Stimulated activated CD8-positive, alpha-beta memory T cell treated with anti-CD3 and anti-CD28 coated beads, Interleukin-15, amount 100 ng/mL, for 1 hour (primary cell): ENCODE results near the gene EIF5B.

ENCODE experiments used
- DNase-seq: peaks from one replicate; pipeline ENCODE4 v3.0.0-alpha.2; 2020; ENCODE audit warnings: low read depth

The EIF5B gene

GRCh38 chr2:99374747-99375146, 37.6 kb downstream of the EIF5B start:
- DNase-seq: no peak

GRCh38 chr2:99376254-99376864, 39.2 kb downstream of the EIF5B start:
- DNase-seq: no peak

- DNase-seq: no peak
These were observed 40.7 kb downstream of the EIF5B start for GRCh38 chr2:99377879-99378278.

- DNase-seq: no peak
These were observed 43.3 kb downstream of the EIF5B start for GRCh38 chr2:99380376-99381010.

GRCh38 chr2:99382143-99382542, 45.0 kb downstream of the EIF5B start:
- no peak for DNase-seq

- no peak for DNase-seq
These were observed 48.8 kb downstream of the EIF5B start for GRCh38 chr2:99386011-99386410.

GRCh38 chr2:99388892-99389291, 51.7 kb downstream of the EIF5B start:
- no peak for DNase-seq

GRCh38 chr2:99389371-99389770, 52.2 kb downstream of the EIF5B start:
- DNase-seq: no peak

GRCh38 chr2:99389946-99390345, 52.8 kb downstream of the EIF5B start:
- DNase-seq: no peak

GRCh38 chr2:99395589-99396130, 58.5 kb downstream of the EIF5B start:
- DNase-seq: no peak

GRCh38 chr2:99397266-99397920, 60.2 kb downstream of the EIF5B start:
- no peak for DNase-seq

GRCh38 chr2:99398303-99398702, 61.1 kb downstream of the EIF5B start:
- no peak for DNase-seq

- no peak for DNase-seq
These were observed 61.9 kb downstream of the EIF5B start for GRCh38 chr2:99399063-99399462.

- DNase-seq: no peak
These were observed 62.6 kb downstream of the EIF5B start for GRCh38 chr2:99399795-99400194.

GRCh38 chr2:99401841-99402240, 64.7 kb downstream of the EIF5B start:
- no peak for DNase-seq

- DNase-seq: no peak
These were observed 65.9 kb downstream of the EIF5B start for GRCh38 chr2:99403084-99403483.

GRCh38 chr2:99403524-99403923, 66.3 kb downstream of the EIF5B start:
- DNase-seq: no peak

- no peak for DNase-seq
These were observed 67.0 kb downstream of the EIF5B start for GRCh38 chr2:99404039-99404796.

GRCh38 chr2:99404797-99405669, 67.8 kb downstream of the EIF5B start:
- no peak for DNase-seq

GRCh38 chr2:99406137-99406536, 68.9 kb downstream of the EIF5B start:
- no peak for DNase-seq

GRCh38 chr2:99410276-99410675, 73.1 kb downstream of the EIF5B start:
- no peak for DNase-seq

- no peak for DNase-seq
These were observed 77.4 kb downstream of the EIF5B start for GRCh38 chr2:99414566-99414965.
